Mucosa of descending colon (tissue), 3 donors: ENCODE results near the gene TUBB3. TPM values are rescaled to one million over a fixed set of nuclear protein-coding genes. Genes with fewer than 3 reads are reported as not detected.

Experiments
- ATAC-seq: fragments of 200-7000 bp; cut with Tn5 transposase; one replicate; pipeline ENCODE4 v1.9.1; 2020; ENCODE audit warnings: mild to moderate bottlenecking, moderate library complexity
- DNase-seq, 3 donors: peaks; one replicate each; pipeline ENCODE4 v3.0.0-alpha.2; 2020
- H3K36me3 ChIP-seq: fragments of 200-600 bp; one replicate; pipeline ENCODE4 v1.8.0; 2021; ENCODE audit warnings: low read depth, mild to moderate bottlenecking
- H3K4me1 ChIP-seq: fragments of 200-600 bp; one replicate; pipeline ENCODE4 v1.8.0; 2021; ENCODE audit warnings: low read depth, mild to moderate bottlenecking
- H3K4me3 ChIP-seq: fragments of 200-600 bp; one replicate; pipeline ENCODE4 v1.8.0; 2021; ENCODE audit warnings: mild to moderate bottlenecking
- H3K9me3 ChIP-seq: fragments of 200-600 bp; one replicate; pipeline ENCODE4 v1.8.0; 2021; ENCODE audit warnings: mild to moderate bottlenecking
- intact Hi-C, 2 donors: fragments of 100-400 bp; cut with DNase I in 1 of 2; cut with micrococcal nuclease in 1 of 2; formaldehyde crosslinking; loops; one replicate each; pipeline versions ENCODE4 v1.11.0 to v1.11.1; 2022; cut with DNase I, micrococcal nuclease
- total RNA-seq, 3 donors: library from RNA; stranded (reverse); fragmentation: NEBNext Ultra II Directional in 2 of 3; extraction: Animal tissue kit (Norgen Biotek cat#: 25700) in 2 of 3; gene quantifications; one replicate each; pipeline versions ENCODE4 v1.2.1 to v1.2.4, GENCODE V29; 2021 to 2023
- TF ChIP-seq, protein P1 (sequence below): fragments of 200-600 bp; IDR thresholded peaks from one replicate; pipeline ENCODE4 v1.8.0; 2022; ENCODE audit warnings: antibody characterized with exemption, mild to moderate bottlenecking
- donor health status: DM: no; HTN: no; CAD: no; lungs with moderate emphysema.
- donor health status: DM: no; HTN: no; CAD: no.
- donor health status: DM: no; HTN: yes; CAD: no.

TUBB3 gene
- total RNA-seq, 3 donors from 2014 or later, result 1.8 to 26.8 (median 7.5) TPM

DNA sequence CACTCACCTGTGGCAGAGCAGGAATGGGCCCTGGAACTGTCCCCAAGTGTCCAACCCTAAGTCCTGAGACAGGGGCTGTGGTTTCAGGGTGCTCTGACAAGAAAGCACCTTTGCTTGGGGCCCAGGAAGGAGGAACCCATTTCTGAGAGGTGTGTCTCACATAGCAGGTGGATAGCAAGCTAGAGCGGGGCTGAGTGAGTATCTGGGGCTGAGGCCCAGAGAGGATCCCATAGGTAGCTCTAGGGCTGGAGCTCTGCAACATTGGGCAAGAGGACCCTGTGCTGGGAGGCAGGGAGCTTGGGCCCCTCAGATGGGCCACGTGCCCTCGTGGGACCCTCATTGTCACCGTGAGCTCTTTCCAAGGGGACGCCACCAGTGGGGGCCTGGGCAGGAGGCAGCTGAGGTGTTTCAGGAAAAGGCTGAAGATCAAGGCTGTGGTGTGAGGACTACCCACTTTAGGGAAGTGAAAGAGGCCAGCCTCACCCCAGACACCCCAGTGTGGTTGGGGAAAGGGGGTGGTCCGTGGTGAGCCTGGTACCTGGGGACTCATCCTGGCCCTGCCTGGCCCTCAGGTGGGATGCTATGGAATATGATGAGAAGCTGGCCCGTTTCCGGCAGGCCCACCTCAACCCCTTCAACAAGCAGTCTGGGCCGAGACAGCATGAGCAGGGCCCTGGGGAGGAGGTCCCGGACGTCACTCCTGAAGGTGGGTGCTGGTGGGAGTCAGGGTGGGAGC is 30.7 kb downstream of the TUBB3 start:
- peaks cover 3% of the 10 kb centered on the region for H3K4me1 ChIP-seq
- no peaks in the 10 kb centered on the region for H3K9me3 ChIP-seq
- H3K36me3 ChIP-seq, result no peaks in the 10 kb centered on the region
- intact Hi-C loops, result no loop called here
- TF ChIP-seq, protein P1, sequence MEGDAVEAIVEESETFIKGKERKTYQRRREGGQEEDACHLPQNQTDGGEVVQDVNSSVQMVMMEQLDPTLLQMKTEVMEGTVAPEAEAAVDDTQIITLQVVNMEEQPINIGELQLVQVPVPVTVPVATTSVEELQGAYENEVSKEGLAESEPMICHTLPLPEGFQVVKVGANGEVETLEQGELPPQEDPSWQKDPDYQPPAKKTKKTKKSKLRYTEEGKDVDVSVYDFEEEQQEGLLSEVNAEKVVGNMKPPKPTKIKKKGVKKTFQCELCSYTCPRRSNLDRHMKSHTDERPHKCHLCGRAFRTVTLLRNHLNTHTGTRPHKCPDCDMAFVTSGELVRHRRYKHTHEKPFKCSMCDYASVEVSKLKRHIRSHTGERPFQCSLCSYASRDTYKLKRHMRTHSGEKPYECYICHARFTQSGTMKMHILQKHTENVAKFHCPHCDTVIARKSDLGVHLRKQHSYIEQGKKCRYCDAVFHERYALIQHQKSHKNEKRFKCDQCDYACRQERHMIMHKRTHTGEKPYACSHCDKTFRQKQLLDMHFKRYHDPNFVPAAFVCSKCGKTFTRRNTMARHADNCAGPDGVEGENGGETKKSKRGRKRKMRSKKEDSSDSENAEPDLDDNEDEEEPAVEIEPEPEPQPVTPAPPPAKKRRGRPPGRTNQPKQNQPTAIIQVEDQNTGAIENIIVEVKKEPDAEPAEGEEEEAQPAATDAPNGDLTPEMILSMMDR, result no peak
- ATAC-seq (peak; percentile 12), DNase-seq (no peak)
- H3K4me3 ChIP-seq, result no peak overlapping the region

GRCh38 chr16:89954462-89954861 is 31.3 kb downstream of the TUBB3 start:
- no peak for ATAC-seq
- no peaks in the 10 kb centered on the region for H3K9me3 ChIP-seq
- intact Hi-C loops, result no loop called here
- TF ChIP-seq, protein P1, result no peak
- no peak for DNase-seq
- H3K36me3 ChIP-seq, result no peaks in the 10 kb centered on the region
- H3K4me3 ChIP-seq, result no peak overlapping the region
- peaks cover 3% of the 10 kb centered on the region for H3K4me1 ChIP-seq

- Histone ChIP-seq H3K4me1 (peaks cover 3% of the 10 kb centered on the region), H3K36me3 (no peaks in the 10 kb centered on the region), H3K4me3 (no peak overlapping the region), H3K9me3 (no peaks in the 10 kb centered on the region)
- no peak for ATAC-seq
- no peak for DNase-seq
- TF ChIP-seq, protein P1, result no peak
- intact Hi-C loops, result no loop called here
These were observed 32.0 kb downstream of the TUBB3 start for GRCh38 chr16:89955001-89955685.

DNA sequence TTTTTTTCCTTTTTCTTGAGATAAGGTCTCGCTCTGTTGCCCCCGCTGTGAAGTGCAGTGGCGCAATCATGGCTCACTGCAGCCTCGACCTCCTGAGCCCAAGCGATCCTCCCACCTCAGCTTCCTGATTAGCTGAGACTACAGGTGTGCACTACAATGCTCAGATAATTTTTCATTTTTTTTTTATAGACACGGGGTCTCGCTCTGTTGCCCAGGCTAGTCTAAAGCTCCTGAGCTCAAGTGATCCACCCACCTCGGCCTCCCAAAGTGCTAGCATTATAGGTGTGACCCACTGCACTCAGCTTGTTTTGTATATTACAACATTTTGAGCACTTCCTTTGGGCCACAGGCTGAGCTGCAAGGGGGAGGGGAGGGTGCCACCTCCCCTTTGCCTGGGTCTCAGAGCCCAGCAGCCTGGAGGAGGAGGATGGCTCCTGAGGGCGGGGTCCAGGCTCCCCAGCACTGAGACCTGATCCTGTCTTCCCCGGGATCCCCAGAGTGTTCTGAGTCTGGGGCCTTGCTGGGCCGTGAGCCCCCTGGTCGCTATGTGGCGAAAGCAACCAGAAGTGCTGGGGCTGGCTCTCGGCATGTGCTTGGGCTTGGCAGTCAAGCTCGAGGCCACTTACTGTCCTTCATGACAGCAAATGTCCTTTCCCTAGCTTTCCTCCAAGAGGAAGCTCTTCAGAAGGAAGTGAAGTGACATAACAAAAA is 33.5 kb downstream of the TUBB3 start:
- no peak for ATAC-seq
- no peak overlapping the region for H3K4me3 ChIP-seq
- intact Hi-C loops, result no loop called here

GRCh38 chr16:89957216-89957785 is 34.2 kb downstream of the TUBB3 start:
- DNase-seq, result no peak
- ATAC-seq, result no peak
- intact Hi-C loops, result no loop called here
- TF ChIP-seq, protein P1, result no peak
- Histone ChIP-seq H3K36me3 (no peaks in the 10 kb centered on the region), H3K9me3 (no peaks in the 10 kb centered on the region), H3K4me3 (no peak overlapping the region), H3K4me1 (peaks cover 2% of the 10 kb centered on the region)

More for the DNA sequence above, 33.5 kb downstream of the TUBB3 start:
- DNase-seq, result no peak
- no peaks in the 10 kb centered on the region for H3K9me3 ChIP-seq
- peaks cover 3% of the 10 kb centered on the region for H3K4me1 ChIP-seq
- TF ChIP-seq, protein P1, result no peak
- H3K36me3 ChIP-seq, result no peaks in the 10 kb centered on the region
